SK-N-SH (cell line): ENCODE data around the gene CTBP2. TPM values are rescaled to one million over a fixed set of nuclear protein-coding genes. Genes with fewer than 3 reads are reported as not detected.

Experiments
- CTCF ChIA-PET: fragments of 300-600, 350-600 bp; formaldehyde crosslinking; extraction: SDS; loops from one replicate; lab custom pipeline; 2021; lab: Yijun Ruan, JAX
- POLR2A ChIA-PET: fragments of 350-600 bp; sonication (Branson Sonifier 250); formaldehyde crosslinking; extraction: SDS; loops from one replicate; lab custom pipeline; 2020; ENCODE audit warnings: antibody characterized with exemption, inconsistent platforms; lab: Yijun Ruan, JAX
- DNase-seq: peaks from one replicate; pipeline ENCODE4 v3.0.0; 2012
- H2AFZ ChIP-seq: fragments of 200-600 bp; sonication (generic); 2 replicates; pipeline ENCODE4 v1.8.1; 2016; ENCODE audit warnings: antibody characterized with exemption, mild to moderate bottlenecking, low read depth
- H3F3A ChIP-seq: fragments of 200-600 bp; sonication (generic); replicated peaks from 2 replicates; pipeline ENCODE3; 2016; ENCODE audit warnings: antibody characterized with exemption, mild to moderate bottlenecking; ENCODE audit not compliant: insufficient read depth
- H3K27ac ChIP-seq, 2 experiments: fragments of 200-500 bp in 1 of 2; fragments of 200-600 bp in 1 of 2; sonication (Bioruptor generic) in 1 of 2; sonication (generic), shearing (Covaris generic) in 1 of 2; 2 replicates each; pipeline versions ENCODE4 v1.5.1 to v1.6.1; 2014 to 2016; ENCODE audit warnings: low read depth in 2 of 2, inconsistent platforms in 1 of 2, low read length in 1 of 2, mild to moderate bottlenecking in 1 of 2, mixed read lengths in 1 of 2
- H3K27me3 ChIP-seq: fragments of 200-600 bp; sonication (generic), shearing (Covaris generic); 2 replicates; pipeline ENCODE4 v1.6.1; 2016; ENCODE audit warnings: mixed run types; ENCODE audit not compliant: insufficient read depth
- H3K36me3 ChIP-seq, 2 experiments: fragments of 200-500 bp in 1 of 2; fragments of 200-600 bp in 1 of 2; sonication (Bioruptor generic) in 1 of 2; sonication (generic) in 1 of 2; replicated peaks in 1 of 2; 2 replicates each; pipeline versions ENCODE3 to v1.5.1; 2014 to 2016; ENCODE audit warnings: low read length in 1 of 2, mild to moderate bottlenecking in 1 of 2; ENCODE audit not compliant: insufficient read depth in 2 of 2, control insufficient read depth in 1 of 2
- H3K4me1 ChIP-seq, 2 experiments: fragments of 200-500 bp in 1 of 2; fragments of 200-600 bp in 1 of 2; sonication (Bioruptor generic) in 1 of 2; sonication (generic), shearing (Covaris generic) in 1 of 2; 2 replicates each; pipeline versions ENCODE4 v1.5.1 to v1.6.1; 2014 to 2016; ENCODE audit warnings: low read depth in 1 of 2, low read length in 1 of 2, mixed run types in 1 of 2; ENCODE audit not compliant: insufficient read depth in 2 of 2, control insufficient read depth in 1 of 2
- H3K4me2 ChIP-seq: fragments of 200-600 bp; sonication (generic), shearing (Covaris generic); 2 replicates; pipeline ENCODE4 v1.6.1; 2017; ENCODE audit warnings: mixed run types
- H3K4me3 ChIP-seq, 2 experiments: fragments of 200-500 bp in 1 of 2; fragments of 200-600 bp in 1 of 2; sonication (Bioruptor generic) in 1 of 2; sonication (generic), shearing (Covaris generic) in 1 of 2; 2 replicates each; pipeline versions ENCODE4 v1.5.1 to v1.8.1; 2014 to 2016; ENCODE audit warnings: low read depth in 2 of 2, inconsistent platforms in 1 of 2, low read length in 1 of 2, mild to moderate bottlenecking in 1 of 2, mixed read lengths in 1 of 2, moderate library complexity in 1 of 2
- H3K79me2 ChIP-seq: fragments of 200-600 bp; sonication (generic); 2 replicates; pipeline ENCODE4 v1.8.1; 2017; ENCODE audit warnings: mild to moderate bottlenecking; ENCODE audit not compliant: insufficient read depth
- H3K9ac ChIP-seq: fragments of 200-600 bp; sonication (generic); 2 replicates; pipeline ENCODE4 v1.6.1; 2017; ENCODE audit warnings: mixed run types
- H3K9me2 ChIP-seq: fragments of 200-600 bp; sonication (generic); 2 replicates; pipeline ENCODE4 v1.6.1; 2017; ENCODE audit warnings: mixed run types
- H3K9me3 ChIP-seq: fragments of 200-600 bp; sonication (generic); 2 replicates; pipeline ENCODE4 v1.6.1; 2017; ENCODE audit warnings: mixed run types, mild to moderate bottlenecking, moderate library complexity
- H4K20me1 ChIP-seq: fragments of 200-600 bp; sonication (generic); 2 replicates; pipeline ENCODE4 v1.6.1; 2017; ENCODE audit warnings: mild to moderate bottlenecking, mixed run types; ENCODE audit not compliant: insufficient read depth
- EP300 ChIP-seq, 2 experiments: IDR thresholded peaks; 2 replicates each; pipeline versions ENCODE4 v1.4.0 to v1.6.1; 2012; ENCODE audit warnings: borderline replicate concordance in 1 of 2, low read depth in 1 of 2, low read length in 1 of 2
- FOSL2 ChIP-seq: IDR thresholded peaks from 2 replicates; pipeline ENCODE4 v1.4.0; 2012; ENCODE audit warnings: low read depth, mild to moderate bottlenecking, moderate library complexity, borderline replicate concordance
- GATA2 ChIP-seq: sonication (generic); formaldehyde crosslinking; IDR thresholded peaks from 2 replicates; pipeline ENCODE4 v1.5.0; 2020; ENCODE audit warnings: mild to moderate bottlenecking, missing genetic modification reagents
- MXI1 ChIP-seq: IDR thresholded peaks from 2 replicates; pipeline ENCODE4 v1.6.1; 2012; ENCODE audit warnings: mild to moderate bottlenecking, low read depth, low read length, improper control_type of control experiment
- RAD21 ChIP-seq: IDR thresholded peaks from 2 replicates; pipeline ENCODE4 v1.6.1; 2012; ENCODE audit warnings: mild to moderate bottlenecking, low read length
- REST ChIP-seq: IDR thresholded peaks from 2 replicates; pipeline ENCODE4 v1.6.1; 2012; ENCODE audit warnings: mild to moderate bottlenecking, low read depth, low read length, moderate library complexity
- SIN3A ChIP-seq: IDR thresholded peaks from 2 replicates; pipeline ENCODE4 v1.6.1; 2012; ENCODE audit warnings: low read depth, mild to moderate bottlenecking, low read length, moderate library complexity, borderline replicate concordance
- SMC3 ChIP-seq: IDR thresholded peaks from 2 replicates; pipeline ENCODE4 v1.6.1; 2012; ENCODE audit warnings: low read depth, low read length, improper control_type of control experiment
- ZBTB33 ChIP-seq: IDR thresholded peaks from 2 replicates; pipeline ENCODE4 v1.4.0; 2012; ENCODE audit warnings: low read depth, borderline replicate concordance
- WGBS: methylation state at CpG from one replicate; pipeline ENCODE4 v1.1.6; 2017; ENCODE audit warnings: low lambda C conversion rate; 5-methylcytosine and 5-hydroxymethylcytosine counted together
- polyA plus RNA-seq, 3 experiments: library from polyadenylated mRNA; depleted of rRNA; stranded (reverse); fragments of >200 nt; gene quantifications; 2 replicates each; pipeline ENCODE4 v1.2.3, GENCODE V29; 2012

Gene CTBP2
- polyA plus RNA-seq, 1 of the 3 experiments (the other 2 are of a cell fraction) = 69.7 TPM

GRCh38 chr10:125000366-125001312, 159.7 kb downstream of the CTBP2 start:
- H3K27ac ChIP-seq = peak overlapping the region; percentile 9 to 94; a peak in 3 of 4 replicates
- peak; percentile 83 for DNase-seq
- no peak overlapping the region for H2AFZ ChIP-seq
- peaks cover 0 to 73% of the 10 kb centered on the region in 2 experiments; a peak in 1 of 4 replicates for H3K4me1 ChIP-seq
- WGBS = 69% methylated on average over 30 of the region's 35 CpGs
- peak; percentile 56 for TF ChIP-seq RAD21
- TF ChIP-seq EP300 (IDR thresholded peaks at IDR 0.05; ENCODE audit: borderline replicate concordance in 1 of 2, low read depth in 1 of 2, low read length in 1 of 2) = peak in 1 of 2 experiments; percentile 19; a peak in 1 of 4 replicates
- TF ChIP-seq FOSL2 = no peak
- peak; percentile 73 for TF ChIP-seq GATA2
- TF ChIP-seq SIN3A = no peak
- no peak for TF ChIP-seq REST
- no peak for TF ChIP-seq ZBTB33
- TF ChIP-seq SMC3 = peak; percentile 36; the same call in 1 of the 2 replicates
- TF ChIP-seq MXI1 = peak; percentile 48; the same call in 1 of the 2 replicates
- no peaks in the 10 kb centered on the region for H3K27me3 ChIP-seq
- no peak overlapping the region for H3K4me2 ChIP-seq
- no peaks in the 10 kb centered on the region for H3F3A ChIP-seq
- POLR2A ChIA-PET = interaction anchor here (0.6 to 1.6 kb wide), 3 partner anchors 9 to 250 kb away, joined by 3 to 4 read pairs (median 3); partner anchors contain the start of gene CTBP2
- peaks cover 28% of the 10 kb centered on the region; the same call in 1 of the 2 replicates for H4K20me1 ChIP-seq
- no peaks in the 10 kb centered on the region for H3K9me3 ChIP-seq
- H3K4me3 ChIP-seq = no peak overlapping the region
- peaks cover 0 to 77% of the 10 kb centered on the region in 2 experiments for H3K36me3 ChIP-seq
- CTCF ChIA-PET = interaction anchor here (0.6 to 4.8 kb wide), 16 partner anchors 8 to 144 kb away, joined by 3 to 30 read pairs (median 4); no protein-coding TSS in a partner anchor
- H3K9me2 ChIP-seq = no peaks in the 10 kb centered on the region
- H3K79me2 ChIP-seq = peaks cover 14% of the 10 kb centered on the region; the same call in 1 of the 2 replicates
- no peak overlapping the region for H3K9ac ChIP-seq
